ENCODE measurements around the gene MIB2. TPM values are rescaled to one million over a fixed set of nuclear protein-coding genes. Genes with fewer than 3 reads are reported as not detected.

MIB2 gene
- total and polyA plus RNA-seq, 10 of the 15 experiments (the other 5 are each of a cell fraction or from before 2014, with no cell fraction given) = 0.42 to 26.8 (median 10.9) TPM; not detected in 1

- SMC1A ChIA-PET (ENCODE audit: uncharacterized antibody, unreplicated experiment) = interaction anchor here (0.9 to 1.3 kb wide), 2 partner anchors 20 to 37 kb away, joined by 3 read pairs; no protein-coding TSS in a partner anchor
- RAD21 ChIA-PET (ENCODE audit: unreplicated experiment) = no interaction called here
- intact Hi-C loops (cut with micrococcal nuclease; ENCODE audit: unreplicated experiment) (no loop called here), in situ Hi-C loops (cut with MboI) (no loop called here)
- POLR2A ChIA-PET = interaction anchor here (0.6 kb wide), 1 partner anchor 30 kb away, joined by 5 read pairs; no protein-coding TSS in a partner anchor
- H3K9me3 ChIP-seq (replicated peaks; ENCODE audit: control insufficient read depth, insufficient read depth, low read length) = no peaks in the 10 kb centered on the region
- CTCF ChIA-PET = interaction anchor here (0.8 kb wide), 1 partner anchor 11 kb away, joined by 4 read pairs; no protein-coding TSS in a partner anchor
- no peaks in the 10 kb centered on the region for H3K4me1 ChIP-seq (ENCODE audit: control insufficient read depth, insufficient read depth, low read length)
- no peak overlapping the region for H2AFZ ChIP-seq (ENCODE audit: control insufficient read depth, low read depth, low read length)
- ATAC-seq = no peak
- H3K9ac ChIP-seq (ENCODE audit: control insufficient read depth, insufficient read depth, low read length) = no peak overlapping the region
- H3K27ac ChIP-seq (ENCODE audit: control insufficient read depth, insufficient read depth) = no peak overlapping the region
- no peak overlapping the region for H3K4me3 ChIP-seq
- BruUV-seq (replicated peaks) = no TSS peak
- H4K20me1 ChIP-seq (ENCODE audit: control insufficient read depth, insufficient read depth) = no peaks in the 10 kb centered on the region
- H3K4me2 ChIP-seq (ENCODE audit: control insufficient read depth, insufficient read depth) = no peak overlapping the region
- no peak for FAIRE-seq
- no peaks in the 10 kb centered on the region for H3K36me3 ChIP-seq (ENCODE audit: control insufficient read depth in 2 of 2, insufficient read depth in 2 of 2, low read length in 1 of 2)
- 0 out of 4 replicates have a peak, but pooled peaks cover 0 to 3% of the 10 kb centered on the region in 2 experiments for H3K27me3 ChIP-seq (replicated peaks in 1 of 2; ENCODE audit: control insufficient read depth in 2 of 2, insufficient read depth in 2 of 2, low read length in 1 of 2)
- TF ChIP-seq HCFC1 (IDR thresholded peaks at IDR 0.05; ENCODE audit: low read length) (no peak), RB1 (IDR thresholded peaks at IDR 0.05; ENCODE audit: borderline replicate concordance) (no peak), SIX5 (IDR thresholded peaks at IDR 0.05; ENCODE audit: low read depth, low read length, severe bottlenecking) (no peak), TCF3 (IDR thresholded peaks at IDR 0.05; ENCODE audit: borderline replicate concordance, insufficient read depth, low read depth, low read length) (no peak), ZNF274 (IDR thresholded peaks at IDR 0.05; ENCODE audit: insufficient read depth, insufficient read length) (no peak), PAX5 (IDR thresholded peaks at IDR 0.05; ENCODE audit: borderline replicate concordance, low read depth, low read length) (no peak), POU2F2 (IDR thresholded peaks at IDR 0.05; ENCODE audit: borderline replicate concordance, low read depth, low read length) (no peak), E4F1 (IDR thresholded peaks at IDR 0.05; ENCODE audit: borderline replicate concordance, partially characterized antibody) (no peak), CHD2 (IDR thresholded peaks at IDR 0.05; ENCODE audit: borderline replicate concordance, low read depth, low read length) (no peak), EZH2 (IDR thresholded peaks at IDR 0.05; ENCODE audit: borderline replicate concordance, control insufficient read depth, low read depth, low read length) (no peak)
- no peak for DNase-seq (ENCODE audit: low read depth, low spot score)
- peaks cover 27% of the 10 kb centered on the region for H3K79me2 ChIP-seq (ENCODE audit: control insufficient read depth, insufficient read depth, low read length)
- 38% methylated on average over 9 of the region's 10 CpGs for WGBS (ENCODE audit: insufficient coverage, insufficient replicate concordance, low lambda C conversion rate, missing lambda C conversion rate)
These were observed 37.8 kb upstream of the MIB2 start for GRCh38 chr1:1577367-1578011.
